ENCODE data around the gene PLPPR5.

The PLPPR5 gene

GRCh38 chr1:99003581-99004253 lies 944 bp downstream of the PLPPR5 start:
- H3K27me3 ChIP-seq (replicated peaks; ENCODE audit: control insufficient read depth, insufficient read depth, low read length, poor library complexity, severe bottlenecking): peaks cover 19% of the 10 kb centered on the region
- H3K4me3 ChIP-seq (ENCODE audit: insufficient read depth, low read depth, low read length, poor library complexity, severe bottlenecking): peak overlapping the region; percentile 44
- no peak for DNase-seq
- no peak overlapping the region for H3K27ac ChIP-seq (ENCODE audit: insufficient read depth, low read length, poor library complexity, severe bottlenecking)
- no peaks in the 10 kb centered on the region for H3K36me3 ChIP-seq (ENCODE audit: control insufficient read depth, insufficient read depth, low read length)
- H3K9me3 ChIP-seq (ENCODE audit: control insufficient read depth, low read length): no peaks in the 10 kb centered on the region
- H3K4me1 ChIP-seq (ENCODE audit: control insufficient read depth, insufficient read depth, low read length, poor library complexity, severe bottlenecking): peaks cover 6% of the 10 kb centered on the region

- Histone ChIP-seq H3K9me3 (ENCODE audit: control insufficient read depth, low read length) (no peaks in the 10 kb centered on the region), H3K4me1 (ENCODE audit: control insufficient read depth, insufficient read depth, low read length, poor library complexity, severe bottlenecking) (no peaks in the 10 kb centered on the region), H3K4me3 (ENCODE audit: insufficient read depth, low read depth, low read length, poor library complexity, severe bottlenecking) (no peak overlapping the region), H3K36me3 (ENCODE audit: control insufficient read depth, insufficient read depth, low read length) (no peaks in the 10 kb centered on the region), H3K27ac (ENCODE audit: insufficient read depth, low read length, poor library complexity, severe bottlenecking) (no peak overlapping the region), H3K27me3 (replicated peaks; ENCODE audit: control insufficient read depth, insufficient read depth, low read length, poor library complexity, severe bottlenecking) (no peaks in the 10 kb centered on the region)
- DNase-seq: no peak
Observed at GRCh38 chr1:98992844-98993243, 11.8 kb downstream of the PLPPR5 start.

DNA sequence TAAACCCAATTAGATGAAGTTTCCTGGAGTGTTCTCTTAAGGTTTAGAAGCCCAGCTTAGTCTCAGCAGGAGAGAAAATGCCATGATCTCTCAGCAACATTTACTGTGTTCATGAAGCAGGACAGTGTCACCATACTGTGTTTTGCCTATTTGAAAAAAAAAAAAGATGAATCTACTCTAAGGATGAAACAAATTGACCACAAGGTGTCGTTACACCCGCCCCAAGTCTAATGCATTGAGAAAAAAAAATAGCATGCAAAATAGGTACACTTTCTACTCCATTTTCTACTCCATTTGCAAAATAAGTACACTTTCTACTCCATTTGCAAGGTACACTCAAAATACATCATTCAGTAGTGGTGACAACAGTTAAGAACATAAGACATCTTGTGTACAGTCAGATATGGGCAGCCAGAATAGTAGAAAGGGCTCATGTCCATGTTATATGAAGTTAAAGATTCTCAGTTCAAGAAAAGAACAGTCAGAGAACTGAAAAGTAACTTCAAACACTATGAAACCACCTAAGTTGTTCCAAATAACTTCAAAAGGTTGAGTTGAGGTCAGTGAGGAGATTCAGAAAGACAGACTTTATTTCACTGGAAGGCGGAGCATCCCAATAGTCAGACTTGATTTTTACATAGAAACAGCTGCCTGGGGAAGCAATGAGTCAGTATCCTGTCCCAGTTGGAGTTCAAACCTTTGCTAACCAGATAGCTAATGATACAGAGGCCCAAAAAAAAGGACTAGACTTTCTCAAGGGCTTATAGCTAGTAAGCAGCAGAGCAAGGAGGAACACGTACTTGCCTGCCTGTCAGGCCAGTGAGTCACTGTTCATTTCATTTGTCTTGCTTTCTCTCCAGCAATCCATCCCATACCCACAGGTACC lies 13.3 kb downstream of the PLPPR5 start:
- Histone ChIP-seq H3K27ac (ENCODE audit: insufficient read depth, low read length, poor library complexity, severe bottlenecking) (no peak overlapping the region), H3K4me3 (ENCODE audit: insufficient read depth, low read depth, low read length, poor library complexity, severe bottlenecking) (no peak overlapping the region), H3K9me3 (ENCODE audit: control insufficient read depth, low read length) (no peaks in the 10 kb centered on the region), H3K4me1 (ENCODE audit: control insufficient read depth, insufficient read depth, low read length, poor library complexity, severe bottlenecking) (no peaks in the 10 kb centered on the region), H3K36me3 (ENCODE audit: control insufficient read depth, insufficient read depth, low read length) (no peaks in the 10 kb centered on the region), H3K27me3 (replicated peaks; ENCODE audit: control insufficient read depth, insufficient read depth, low read length, poor library complexity, severe bottlenecking) (no peaks in the 10 kb centered on the region)
- no peak for DNase-seq

DNA sequence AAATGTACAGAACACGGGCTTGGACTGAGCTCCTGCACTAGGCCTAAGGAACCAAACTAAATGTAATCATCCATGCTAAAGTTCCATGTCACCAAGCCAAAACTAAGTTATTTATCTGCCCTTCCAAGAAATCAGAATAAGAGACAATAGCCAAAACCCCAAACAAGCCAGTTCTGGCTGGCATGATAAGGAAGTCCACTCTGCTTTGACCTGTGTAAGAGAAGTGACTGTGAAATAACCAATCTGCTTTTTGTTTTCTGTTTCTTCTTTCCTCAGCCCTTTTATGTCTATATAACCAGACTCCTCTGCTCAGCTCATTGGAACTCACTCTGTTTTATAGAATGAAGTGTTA lies 15.1 kb downstream of the PLPPR5 start:
- no peaks in the 10 kb centered on the region for H3K27me3 ChIP-seq (replicated peaks; ENCODE audit: control insufficient read depth, insufficient read depth, low read length, poor library complexity, severe bottlenecking)
- H3K9me3 ChIP-seq (ENCODE audit: control insufficient read depth, low read length): no peaks in the 10 kb centered on the region
- no peak overlapping the region for H3K4me3 ChIP-seq (ENCODE audit: insufficient read depth, low read depth, low read length, poor library complexity, severe bottlenecking)
- H3K27ac ChIP-seq (ENCODE audit: insufficient read depth, low read length, poor library complexity, severe bottlenecking): no peak overlapping the region
- DNase-seq: no peak
- H3K36me3 ChIP-seq (ENCODE audit: control insufficient read depth, insufficient read depth, low read length): no peaks in the 10 kb centered on the region
- no peaks in the 10 kb centered on the region for H3K4me1 ChIP-seq (ENCODE audit: control insufficient read depth, insufficient read depth, low read length, poor library complexity, severe bottlenecking)

- no peaks in the 10 kb centered on the region for H3K36me3 ChIP-seq (ENCODE audit: control insufficient read depth, insufficient read depth, low read length)
- no peaks in the 10 kb centered on the region for H3K27me3 ChIP-seq (replicated peaks; ENCODE audit: control insufficient read depth, insufficient read depth, low read length, poor library complexity, severe bottlenecking)
- no peaks in the 10 kb centered on the region for H3K4me1 ChIP-seq (ENCODE audit: control insufficient read depth, insufficient read depth, low read length, poor library complexity, severe bottlenecking)
- DNase-seq: no peak
- no peak overlapping the region for H3K27ac ChIP-seq (ENCODE audit: insufficient read depth, low read length, poor library complexity, severe bottlenecking)
- H3K9me3 ChIP-seq (ENCODE audit: control insufficient read depth, low read length): no peaks in the 10 kb centered on the region
- no peak overlapping the region for H3K4me3 ChIP-seq (ENCODE audit: insufficient read depth, low read depth, low read length, poor library complexity, severe bottlenecking)
Observed at GRCh38 chr1:98988904-98989555, 15.6 kb downstream of the PLPPR5 start.

DNA sequence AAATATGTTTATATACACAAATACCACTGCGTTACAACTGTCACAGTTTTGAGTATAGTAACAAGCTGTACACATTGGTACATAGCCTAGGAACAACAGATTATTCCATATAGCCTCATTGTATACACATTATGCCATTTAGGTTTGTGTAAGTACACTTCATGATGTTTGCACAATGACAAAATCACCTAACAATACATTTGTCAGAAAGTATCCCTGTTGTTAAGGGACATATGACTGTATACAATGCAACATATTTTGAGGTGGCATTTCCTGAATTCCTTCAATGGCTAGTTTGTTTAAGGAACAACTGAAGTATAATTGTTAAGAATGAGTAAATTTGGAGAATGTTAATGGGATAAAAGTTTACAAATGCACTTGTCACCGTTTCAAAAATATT lies 19.0 kb downstream of the PLPPR5 start:
- no peaks in the 10 kb centered on the region for H3K9me3 ChIP-seq (ENCODE audit: control insufficient read depth, low read length)
- H3K4me3 ChIP-seq (ENCODE audit: insufficient read depth, low read depth, low read length, poor library complexity, severe bottlenecking): no peak overlapping the region
- no peaks in the 10 kb centered on the region for H3K4me1 ChIP-seq (ENCODE audit: control insufficient read depth, insufficient read depth, low read length, poor library complexity, severe bottlenecking)
- no peak overlapping the region for H3K27ac ChIP-seq (ENCODE audit: insufficient read depth, low read length, poor library complexity, severe bottlenecking)
- DNase-seq: no peak
- no peaks in the 10 kb centered on the region for H3K36me3 ChIP-seq (ENCODE audit: control insufficient read depth, insufficient read depth, low read length)
- H3K27me3 ChIP-seq (replicated peaks; ENCODE audit: control insufficient read depth, insufficient read depth, low read length, poor library complexity, severe bottlenecking): no peaks in the 10 kb centered on the region

- Histone ChIP-seq H3K4me1 (ENCODE audit: control insufficient read depth, insufficient read depth, low read length, poor library complexity, severe bottlenecking) (no peaks in the 10 kb centered on the region), H3K9me3 (ENCODE audit: control insufficient read depth, low read length) (no peaks in the 10 kb centered on the region), H3K27ac (ENCODE audit: insufficient read depth, low read length, poor library complexity, severe bottlenecking) (no peak overlapping the region), H3K27me3 (replicated peaks; ENCODE audit: control insufficient read depth, insufficient read depth, low read length, poor library complexity, severe bottlenecking) (no peaks in the 10 kb centered on the region), H3K36me3 (ENCODE audit: control insufficient read depth, insufficient read depth, low read length) (no peaks in the 10 kb centered on the region), H3K4me3 (ENCODE audit: insufficient read depth, low read depth, low read length, poor library complexity, severe bottlenecking) (no peak overlapping the region)
- no peak for DNase-seq
Observed at GRCh38 chr1:98981917-98982513, 22.6 kb downstream of the PLPPR5 start.

DNA sequence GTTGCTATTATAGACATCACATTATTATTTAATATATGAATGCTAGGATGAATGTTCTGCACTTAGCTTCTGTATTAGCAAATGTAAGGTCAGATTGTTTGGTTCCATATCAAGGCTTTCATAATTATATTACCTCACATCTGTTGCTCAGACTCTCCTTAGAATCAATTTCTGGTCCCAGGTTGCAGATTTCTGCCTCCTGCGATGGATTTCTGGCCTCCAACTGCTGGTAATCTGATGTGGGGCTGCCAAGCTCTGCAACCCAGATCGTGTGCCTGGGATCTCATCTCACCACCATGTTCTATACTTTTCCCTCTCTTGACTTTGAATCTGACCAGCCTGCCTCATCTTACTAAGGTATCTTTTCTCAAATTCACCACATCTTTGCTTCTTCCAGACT lies 25.2 kb downstream of the PLPPR5 start:
- Histone ChIP-seq H3K4me1 (ENCODE audit: control insufficient read depth, insufficient read depth, low read length, poor library complexity, severe bottlenecking) (no peaks in the 10 kb centered on the region), H3K4me3 (ENCODE audit: insufficient read depth, low read depth, low read length, poor library complexity, severe bottlenecking) (no peak overlapping the region), H3K9me3 (ENCODE audit: control insufficient read depth, low read length) (no peaks in the 10 kb centered on the region), H3K27me3 (replicated peaks; ENCODE audit: control insufficient read depth, insufficient read depth, low read length, poor library complexity, severe bottlenecking) (no peaks in the 10 kb centered on the region), H3K27ac (ENCODE audit: insufficient read depth, low read length, poor library complexity, severe bottlenecking) (no peak overlapping the region), H3K36me3 (ENCODE audit: control insufficient read depth, insufficient read depth, low read length) (no peaks in the 10 kb centered on the region)
- DNase-seq: no peak

DNA sequence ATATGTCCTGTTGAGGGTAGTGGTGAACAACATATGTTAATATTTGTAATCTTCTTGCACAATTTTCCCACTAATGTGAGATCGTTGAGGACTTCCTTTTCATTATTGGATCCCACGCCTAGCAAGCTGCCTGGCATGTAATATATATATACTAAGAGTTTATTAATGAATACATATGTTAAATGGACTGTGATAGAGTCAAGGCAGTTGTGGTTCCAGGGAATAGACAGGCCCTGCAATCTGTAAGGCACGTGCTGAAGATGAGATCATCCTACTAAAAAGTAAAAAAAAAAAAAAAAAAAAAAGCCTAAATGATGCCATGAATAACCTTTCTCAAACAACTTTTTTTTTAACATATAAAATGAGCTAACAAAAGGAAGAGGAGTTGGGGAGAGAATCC lies 28.9 kb downstream of the PLPPR5 start:
- Histone ChIP-seq H3K27me3 (replicated peaks; ENCODE audit: control insufficient read depth, insufficient read depth, low read length, poor library complexity, severe bottlenecking) (no peaks in the 10 kb centered on the region), H3K4me3 (ENCODE audit: insufficient read depth, low read depth, low read length, poor library complexity, severe bottlenecking) (no peak overlapping the region), H3K9me3 (ENCODE audit: control insufficient read depth, low read length) (no peaks in the 10 kb centered on the region), H3K4me1 (ENCODE audit: control insufficient read depth, insufficient read depth, low read length, poor library complexity, severe bottlenecking) (no peaks in the 10 kb centered on the region), H3K36me3 (ENCODE audit: control insufficient read depth, insufficient read depth, low read length) (no peaks in the 10 kb centered on the region), H3K27ac (ENCODE audit: insufficient read depth, low read length, poor library complexity, severe bottlenecking) (no peak overlapping the region)
- DNase-seq: no peak

DNA sequence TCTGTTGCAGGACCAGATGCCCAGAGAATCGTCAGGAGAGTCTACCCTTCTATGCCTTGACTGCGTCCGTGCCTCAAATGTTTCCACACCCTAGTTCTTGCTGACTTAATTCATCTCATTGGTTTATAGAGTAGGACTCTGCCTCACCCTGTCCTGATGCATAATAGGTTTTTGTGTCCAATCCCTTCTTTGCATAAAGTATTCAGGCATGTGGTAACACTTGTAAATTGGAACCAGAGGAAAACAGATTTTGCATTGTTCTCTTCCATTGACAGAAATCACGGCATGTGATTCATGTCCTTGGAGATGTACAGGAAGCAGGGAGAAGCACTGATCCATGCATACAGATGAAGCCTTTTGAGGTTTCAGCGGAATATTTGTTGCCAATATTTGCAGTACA lies 29.5 kb downstream of the PLPPR5 start:
- H3K27ac ChIP-seq (ENCODE audit: insufficient read depth, low read length, poor library complexity, severe bottlenecking): no peak overlapping the region
- DNase-seq: no peak
- H3K36me3 ChIP-seq (ENCODE audit: control insufficient read depth, insufficient read depth, low read length): no peaks in the 10 kb centered on the region
- no peak overlapping the region for H3K4me3 ChIP-seq (ENCODE audit: insufficient read depth, low read depth, low read length, poor library complexity, severe bottlenecking)
- H3K9me3 ChIP-seq (ENCODE audit: control insufficient read depth, low read length): no peaks in the 10 kb centered on the region
- H3K27me3 ChIP-seq (replicated peaks; ENCODE audit: control insufficient read depth, insufficient read depth, low read length, poor library complexity, severe bottlenecking): no peaks in the 10 kb centered on the region
- no peaks in the 10 kb centered on the region for H3K4me1 ChIP-seq (ENCODE audit: control insufficient read depth, insufficient read depth, low read length, poor library complexity, severe bottlenecking)

Measured in effector memory CD4-positive, alpha-beta T cell (primary cell).